HG03039 (cell line): ENCODE data around the gene SFI1.
A peak's percentile ranks its signal among the peaks of the same experiment; 100 is the strongest.
"Not testable (repeated sequence)": the region's sequence is repeated elsewhere in the genome, so short reads cannot be mapped to it uniquely, and the experiment has no call there.

Source experiments
- ATAC-seq: cut with Tn5 transposase; IDR thresholded peaks from one replicate; pipeline ENCODE4 v1.9.1; 2021; ENCODE audit warnings: mild to moderate bottlenecking, moderate library complexity; ENCODE audit not compliant: unreplicated experiment

Gene SFI1

GRCh38 chr22:31490496-31490925 lies 5.8 kb upstream of the SFI1 start:
- ATAC-seq = peak; percentile 46

GRCh38 chr22:31491218-31491962 lies 4.9 kb upstream of the SFI1 start:
- no peak for ATAC-seq

GRCh38 chr22:31492151-31492550 lies 4.2 kb upstream of the SFI1 start:
- no peak for ATAC-seq

- ATAC-seq = not testable (repeated sequence)
These were observed 3.0 kb upstream of the SFI1 start for GRCh38 chr22:31493355-31493754.

GRCh38 chr22:31495343-31495742 lies 993 bp upstream of the SFI1 start:
- no peak for ATAC-seq

- no peak for ATAC-seq
These were observed 405 bp downstream of the SFI1 start for GRCh38 chr22:31496735-31497146.

- ATAC-seq = no peak
These were observed 1.0 kb downstream of the SFI1 start for GRCh38 chr22:31497148-31497938.

GRCh38 chr22:31501738-31502137 lies 5.4 kb downstream of the SFI1 start:
- ATAC-seq = no peak

GRCh38 chr22:31503211-31503964 lies 7.1 kb downstream of the SFI1 start:
- ATAC-seq = no peak

GRCh38 chr22:31504282-31504681 lies 7.9 kb downstream of the SFI1 start:
- ATAC-seq = no peak

GRCh38 chr22:31507517-31507916 lies 11.2 kb downstream of the SFI1 start:
- ATAC-seq = not testable (repeated sequence)

GRCh38 chr22:31508536-31508935 lies 12.2 kb downstream of the SFI1 start:
- no peak for ATAC-seq

GRCh38 chr22:31509061-31509762 lies 12.9 kb downstream of the SFI1 start:
- no peak for ATAC-seq

- no peak for ATAC-seq
These were observed 23.7 kb downstream of the SFI1 start for GRCh38 chr22:31520051-31520450.

- ATAC-seq = not testable (repeated sequence)
These were observed 27.8 kb downstream of the SFI1 start for GRCh38 chr22:31524132-31524531.

GRCh38 chr22:31526270-31526669 lies 29.9 kb downstream of the SFI1 start:
- no peak for ATAC-seq

GRCh38 chr22:31530823-31531195 lies 34.5 kb downstream of the SFI1 start:
- ATAC-seq = no peak

GRCh38 chr22:31532060-31532459 lies 35.7 kb downstream of the SFI1 start:
- no peak for ATAC-seq

GRCh38 chr22:31533374-31533773 lies 37.0 kb downstream of the SFI1 start:
- ATAC-seq = no peak

- no peak for ATAC-seq
These were observed 40.7 kb downstream of the SFI1 start for GRCh38 chr22:31537019-31537535.

- ATAC-seq = no peak
These were observed 42.5 kb downstream of the SFI1 start for GRCh38 chr22:31538815-31539214.
